Placental pericyte (primary cell): Measurements from ENCODE around the gene RILPL1. TPM values are rescaled to one million over a fixed set of nuclear protein-coding genes. Genes with fewer than 3 reads are reported as not detected.

ENCODE experiments used
- small RNA-seq: library from RNA; depleted of rRNA; stranded (forward); fragments of <200 nt; gene quantifications from one replicate; pipeline ENCODE3, GENCODE V24; 2012; ENCODE audit warnings: low replicate concordance
- total RNA-seq: library from RNA; depleted of rRNA; stranded (reverse); fragments of >200 nt; gene quantifications from 2 replicates; pipeline ENCODE4 v1.2.3, GENCODE V29; 2012

Gene RILPL1, protein sequence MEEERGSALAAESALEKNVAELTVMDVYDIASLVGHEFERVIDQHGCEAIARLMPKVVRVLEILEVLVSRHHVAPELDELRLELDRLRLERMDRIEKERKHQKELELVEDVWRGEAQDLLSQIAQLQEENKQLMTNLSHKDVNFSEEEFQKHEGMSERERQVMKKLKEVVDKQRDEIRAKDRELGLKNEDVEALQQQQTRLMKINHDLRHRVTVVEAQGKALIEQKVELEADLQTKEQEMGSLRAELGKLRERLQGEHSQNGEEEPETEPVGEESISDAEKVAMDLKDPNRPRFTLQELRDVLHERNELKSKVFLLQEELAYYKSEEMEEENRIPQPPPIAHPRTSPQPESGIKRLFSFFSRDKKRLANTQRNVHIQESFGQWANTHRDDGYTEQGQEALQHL
- total RNA-seq: 11.9 and 14.4 TPM in 2 replicates

GRCh38 chr12:123533672-123534643 is at the start of gene RILPL1:
Gene RILPL1, minus strand, starts transcription at chr12:123533719. Its CDS starts 237 bp downstream, at chr12:123533482.

DNA sequence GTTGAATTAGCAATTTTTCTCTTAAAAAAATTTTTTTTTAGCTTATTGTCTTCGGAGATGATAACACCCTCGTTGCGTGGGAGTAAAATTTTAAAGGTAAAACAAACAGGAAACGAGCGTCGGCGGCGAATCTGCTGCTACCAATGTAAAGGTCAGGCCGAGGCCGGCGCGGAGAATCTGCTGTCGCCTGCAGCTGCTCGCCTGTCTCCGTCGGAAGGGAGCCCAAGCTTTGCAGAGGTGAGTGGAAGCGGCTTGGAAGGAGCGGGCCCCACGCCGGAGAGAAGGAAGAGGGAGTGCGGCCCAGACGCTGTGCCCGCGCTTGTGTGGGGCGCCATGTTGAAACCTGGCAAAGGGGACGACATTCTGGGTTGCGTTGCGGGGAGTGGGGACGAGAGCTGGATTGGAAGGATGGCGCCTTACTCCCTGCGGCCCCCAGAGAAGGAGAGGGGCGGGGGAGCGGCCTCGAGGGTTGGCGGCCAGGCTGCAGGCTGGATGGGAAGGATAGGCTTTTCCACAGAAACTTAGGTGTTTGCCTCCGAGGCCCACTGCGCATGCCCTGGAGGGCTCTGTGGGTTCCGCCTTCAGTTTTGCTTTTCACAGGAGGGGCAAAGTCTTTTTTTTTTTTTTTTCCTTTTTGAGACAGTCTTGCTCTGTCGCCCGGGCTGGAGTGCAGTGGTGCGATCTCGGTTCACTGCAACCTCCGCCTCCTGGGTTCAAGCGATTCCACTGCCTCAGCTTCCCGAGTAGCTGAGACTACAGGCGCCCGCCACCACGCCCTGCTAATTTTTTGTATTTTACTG is 75.3 kb downstream of the RILPL1 start, which contains the start of gene SNRNP35:
Gene SNRNP35, plus strand, starts transcription at position 160 of the 800 bp plus-strand sequence. CDS start 7,402 bp downstream, outside the sequence.

GRCh38 chr12:123436017-123436964 is 97.2 kb downstream of the RILPL1 start, which contains the start of gene RILPL2:
Gene RILPL2, minus strand, starts transcription at chr12:123436684. Its CDS starts 264 bp downstream, at chr12:123436420.

Small RNA genes lying within 50 kb of the gene (small RNA-seq; reads per million reads assigned to genes)
- not detected for gene AC145423.2
- not detected for gene MIR3908

Other genes with a start within 250 kb of the RILPL1 start
- gene SBNO1, start 168.9 kb downstream of the RILPL1 start, total RNA-seq: 26.3 and 39.8 TPM in 2 replicates
- 50.6 and 77.2 TPM in 2 replicates for gene KMT5A, start 149.6 kb downstream of the RILPL1 start, total RNA-seq
- gene RILPL2, start 97.0 kb downstream of the RILPL1 start, total RNA-seq: 2.1 and 4.2 TPM in 2 replicates
- gene SNRNP35, start 75.6 kb downstream of the RILPL1 start, total RNA-seq: 6.6 and 15.5 TPM in 2 replicates
- gene TMED2, start 50.8 kb upstream of the RILPL1 start, total RNA-seq: 511 and 707 TPM in 2 replicates
- gene DDX55, start 68.4 kb upstream of the RILPL1 start, total RNA-seq: 13.8 and 25.1 TPM in 2 replicates
- 43.1 and 60.4 TPM in 2 replicates for gene EIF2B1, start 100.0 kb upstream of the RILPL1 start, total RNA-seq
- gene GTF2H3, start 100.1 kb upstream of the RILPL1 start, total RNA-seq: 40.9 and 47.4 TPM in 2 replicates
- gene TCTN2, start 137.4 kb upstream of the RILPL1 start, total RNA-seq: 7.4 and 12.3 TPM in 2 replicates
- gene ATP6V0A2, start 178.6 kb upstream of the RILPL1 start, total RNA-seq: 22.5 and 37.1 TPM in 2 replicates
- 0.14 and 0.88 TPM in 2 replicates for gene DNAH10, start 228.6 kb upstream of the RILPL1 start, total RNA-seq